ENCODE results near the gene CCT2.

DNA sequence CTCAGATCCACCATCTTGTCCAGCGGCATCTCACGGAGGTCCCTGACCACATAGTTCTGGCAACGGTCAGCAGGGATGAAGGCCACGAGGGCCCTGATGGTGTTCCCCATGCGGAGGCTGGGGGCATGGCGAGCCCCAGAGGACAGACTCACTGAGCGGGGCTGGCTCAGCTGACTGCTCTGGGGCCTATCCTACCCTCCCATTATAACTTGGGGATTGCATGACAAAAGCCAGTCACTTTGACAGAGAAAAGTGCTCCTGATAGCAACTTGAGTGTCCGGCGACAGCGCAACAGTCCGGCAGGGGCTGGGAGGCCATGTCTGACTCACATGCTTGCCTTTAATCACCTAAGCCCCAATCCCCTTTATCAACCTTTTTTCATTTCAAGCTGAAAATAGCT, 25.5 kb downstream of the CCT2 start, which contains the start of gene LRRC10:
- TF ChIP-seq, protein P1, sequence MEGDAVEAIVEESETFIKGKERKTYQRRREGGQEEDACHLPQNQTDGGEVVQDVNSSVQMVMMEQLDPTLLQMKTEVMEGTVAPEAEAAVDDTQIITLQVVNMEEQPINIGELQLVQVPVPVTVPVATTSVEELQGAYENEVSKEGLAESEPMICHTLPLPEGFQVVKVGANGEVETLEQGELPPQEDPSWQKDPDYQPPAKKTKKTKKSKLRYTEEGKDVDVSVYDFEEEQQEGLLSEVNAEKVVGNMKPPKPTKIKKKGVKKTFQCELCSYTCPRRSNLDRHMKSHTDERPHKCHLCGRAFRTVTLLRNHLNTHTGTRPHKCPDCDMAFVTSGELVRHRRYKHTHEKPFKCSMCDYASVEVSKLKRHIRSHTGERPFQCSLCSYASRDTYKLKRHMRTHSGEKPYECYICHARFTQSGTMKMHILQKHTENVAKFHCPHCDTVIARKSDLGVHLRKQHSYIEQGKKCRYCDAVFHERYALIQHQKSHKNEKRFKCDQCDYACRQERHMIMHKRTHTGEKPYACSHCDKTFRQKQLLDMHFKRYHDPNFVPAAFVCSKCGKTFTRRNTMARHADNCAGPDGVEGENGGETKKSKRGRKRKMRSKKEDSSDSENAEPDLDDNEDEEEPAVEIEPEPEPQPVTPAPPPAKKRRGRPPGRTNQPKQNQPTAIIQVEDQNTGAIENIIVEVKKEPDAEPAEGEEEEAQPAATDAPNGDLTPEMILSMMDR (IDR thresholded peaks at IDR 0.05; ENCODE audit: low read depth, low read length) = no peak
- TF ChIP-seq POLR2A (IDR thresholded peaks at IDR 0.05; ENCODE audit: extremely low read depth, insufficient read length) = no peak

All from NB4 (cell line).